Measurements from ENCODE around the gene FBXO44.

- TF ChIP-seq CTCF (conservative IDR thresholded peaks at IDR 0.05), result no peak
- no peak for TF ChIP-seq ZFX (IDR thresholded peaks at IDR 0.05)
These were observed 37.9 kb upstream of the FBXO44 start for GRCh38 chr1:11616766-11617165.

Data from C4-2B (cell line).